GM12892 (cell line): Measurements from ENCODE around the gene ZNF680.

Experiments
- POLR2A ChIP-seq: IDR thresholded peaks from 2 replicates; pipeline ENCODE4 v1.6.1; 2011; ENCODE audit warnings: low read depth, low read length, control low read depth
- TAF1 ChIP-seq: IDR thresholded peaks from 2 replicates; pipeline ENCODE4 v1.6.1; 2011; ENCODE audit warnings: low read depth, mild to moderate bottlenecking, control low read depth, low read length, borderline replicate concordance

- TF ChIP-seq POLR2A (no peak), TAF1 (no peak)
Measured at GRCh38 chr7:64516451-64516850, 46.4 kb downstream of the ZNF680 start.
